OCI-LY3 (cell line): ENCODE measurements around the gene SCYL3.

Experiments used
- H2AFZ ChIP-seq: fragments of 200-600, 300-600 bp; shearing (Covaris generic); 2 replicates; pipeline ENCODE4 v1.6.0; 2014; ENCODE audit warnings: antibody characterized with exemption, low read depth, low read length
- H3K27ac ChIP-seq: fragments of 200-600, 300-600 bp; sonication (generic); 2 replicates; pipeline ENCODE4 v1.5.1; 2014; ENCODE audit warnings: mild to moderate bottlenecking, low read length, moderate library complexity, mixed read lengths
- H3K27me3 ChIP-seq: fragments of 200-600, 300-600 bp; sonication (generic); 2 replicates; pipeline ENCODE4 v1.6.1; 2014; ENCODE audit warnings: low read depth, low read length, mixed read lengths
- H3K36me3 ChIP-seq: fragments of 200-600, 300-600 bp; sonication (generic); replicated peaks from 2 replicates; pipeline ENCODE3; 2014; ENCODE audit warnings: low read depth, low read length, mixed read lengths
- H3K4me1 ChIP-seq: fragments of 300-600, 200-600 bp; sonication (generic); 2 replicates; pipeline ENCODE4 v1.6.1; 2014; ENCODE audit warnings: low read length, mixed read lengths
- H3K4me2 ChIP-seq: fragments of 200-600, 300-600 bp; sonication (generic); 2 replicates; pipeline ENCODE4 v1.6.1; 2014; ENCODE audit warnings: low read length, mixed read lengths
- H3K4me3 ChIP-seq: fragments of 300-600, 200-600 bp; sonication (generic); 2 replicates; pipeline ENCODE4 v1.5.1; 2014; ENCODE audit warnings: antibody characterized with exemption, mild to moderate bottlenecking, low read length, moderate library complexity
- H3K79me2 ChIP-seq: fragments of 300-600, 200-600 bp; shearing (Covaris generic); 2 replicates; pipeline ENCODE4 v1.6.1; 2014; ENCODE audit warnings: mild to moderate bottlenecking, low read length, mixed read lengths
- H3K9ac ChIP-seq: fragments of 300-600, 200-600 bp; shearing (Covaris generic); 2 replicates; pipeline ENCODE4 v1.6.0; 2014; ENCODE audit warnings: mild to moderate bottlenecking, low read length, moderate library complexity
- H3K9me3 ChIP-seq: fragments of 200-600, 300-600 bp; shearing (Covaris generic); 2 replicates; pipeline ENCODE4 v1.6.1; 2014; ENCODE audit warnings: low read length, mixed read lengths; ENCODE audit not compliant: insufficient read depth
- H4K20me1 ChIP-seq: fragments of 200-600, 300-600 bp; sonication (generic); 2 replicates; pipeline ENCODE4 v1.6.1; 2016; ENCODE audit warnings: low read length, mixed read lengths; ENCODE audit not compliant: insufficient read depth
- CTCF ChIP-seq: fragments of 200-600, 300-600 bp; sonication (generic); IDR thresholded peaks from 2 replicates; pipeline ENCODE4 v1.5.1; 2014; ENCODE audit warnings: antibody characterized with exemption, low read length, low read depth
- EZH2phosphoT487 ChIP-seq: fragments of 200-600 bp; shearing (Covaris generic); IDR thresholded peaks from 2 replicates; pipeline ENCODE4 v1.6.1; 2018; ENCODE audit warnings: antibody characterized with exemption, mixed run types, low read depth

SCYL3 gene

GRCh38 chr1:169899519-169900217 lies 6.0 kb upstream of the SCYL3 start:
- Histone ChIP-seq H3K27me3 (no peaks in the 10 kb centered on the region), H3K36me3 (no peaks in the 10 kb centered on the region), H3K4me1 (peaks cover 12% of the 10 kb centered on the region), H3K4me3 (no peak overlapping the region), H2AFZ (no peak overlapping the region), H3K9ac (no peak overlapping the region), H3K4me2 (no peak overlapping the region), H3K9me3 (no peaks in the 10 kb centered on the region), H3K27ac (no peak overlapping the region), H3K79me2 (no peaks in the 10 kb centered on the region), H4K20me1 (no peaks in the 10 kb centered on the region)
- no peak for TF ChIP-seq EZH2phosphoT487
- TF ChIP-seq CTCF = no peak

DNA sequence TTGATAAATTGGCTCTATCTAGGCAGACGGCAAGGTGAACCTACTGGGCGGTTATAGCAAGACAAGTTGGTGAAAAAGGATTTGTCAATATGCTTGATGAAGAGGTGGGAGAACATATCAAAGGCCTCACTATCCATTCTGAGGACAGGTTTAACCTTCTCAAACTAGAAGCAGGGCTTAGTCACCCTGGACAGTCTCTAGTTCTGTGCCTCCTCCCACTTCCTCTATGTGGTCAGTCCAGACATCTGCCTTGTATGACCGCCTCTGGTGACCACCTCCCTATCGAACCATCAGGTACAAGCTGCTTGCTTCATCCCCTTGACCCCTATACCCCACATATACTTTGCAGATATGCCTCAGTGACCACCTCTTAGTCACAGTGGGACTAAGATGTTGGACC lies 2.3 kb upstream of the SCYL3 start:
- Histone ChIP-seq H3K4me3 (no peak overlapping the region), H3K27me3 (no peaks in the 10 kb centered on the region), H3K9ac (no peak overlapping the region), H3K4me2 (no peak overlapping the region), H3K79me2 (peaks cover 24% of the 10 kb centered on the region), H2AFZ (no peak overlapping the region), H3K27ac (no peak overlapping the region), H3K36me3 (no peaks in the 10 kb centered on the region), H3K9me3 (no peaks in the 10 kb centered on the region), H3K4me1 (peaks cover 30% of the 10 kb centered on the region), H4K20me1 (no peaks in the 10 kb centered on the region)
- no peak for TF ChIP-seq CTCF
- TF ChIP-seq EZH2phosphoT487 = no peak

GRCh38 chr1:169894424-169895145 lies 889 bp upstream of the SCYL3 start:
- peaks cover 39% of the 10 kb centered on the region for H3K79me2 ChIP-seq
- H3K4me2 ChIP-seq = peak overlapping the region; percentile 89
- H3K9me3 ChIP-seq = no peaks in the 10 kb centered on the region
- H3K27me3 ChIP-seq = no peaks in the 10 kb centered on the region
- peak overlapping the region; percentile 87 for H3K9ac ChIP-seq
- peak overlapping the region; percentile 83 for H3K27ac ChIP-seq
- no peak for TF ChIP-seq CTCF
- no peaks in the 10 kb centered on the region for H3K36me3 ChIP-seq
- H4K20me1 ChIP-seq = peaks cover 8% of the 10 kb centered on the region; the same call in 1 of the 2 replicates
- H2AFZ ChIP-seq = peak overlapping the region; percentile 64
- H3K4me3 ChIP-seq = peak overlapping the region; percentile 81
- peaks cover 36% of the 10 kb centered on the region for H3K4me1 ChIP-seq

- TF ChIP-seq CTCF = 0 out of 2 replicates have a peak, but pooled peaks have one; percentile 4
- no peak for TF ChIP-seq EZH2phosphoT487
- peak overlapping the region; percentile 84 for H3K4me2 ChIP-seq
- no peaks in the 10 kb centered on the region for H3K9me3 ChIP-seq
- peaks cover 47% of the 10 kb centered on the region for H3K79me2 ChIP-seq
- H3K36me3 ChIP-seq = peaks cover 7% of the 10 kb centered on the region
- peaks cover 8% of the 10 kb centered on the region; the same call in 1 of the 2 replicates for H4K20me1 ChIP-seq
- peak overlapping the region; percentile 34; the same call in 1 of the 2 replicates for H2AFZ ChIP-seq
- H3K27ac ChIP-seq = peak overlapping the region; percentile 83
- peaks cover 36% of the 10 kb centered on the region for H3K4me1 ChIP-seq
- peak overlapping the region; percentile 87 for H3K9ac ChIP-seq
- H3K27me3 ChIP-seq = no peaks in the 10 kb centered on the region
- peak overlapping the region; percentile 81 for H3K4me3 ChIP-seq
Observed at GRCh38 chr1:169892927-169893644, 610 bp downstream of the SCYL3 start.
